HepG2 (cell line): ENCODE results near the gene LRRC28. TPM values are rescaled to one million over a fixed set of nuclear protein-coding genes. Genes with fewer than 3 reads are reported as not detected.

ENCODE experiments used
- ETV6 ChIP-seq: sonication (generic); formaldehyde crosslinking; conservative IDR thresholded peaks from 2 replicates; pipeline ENCODE4 v1.4.0; 2020; ENCODE audit warnings: missing genetic modification reagents
- KLF11 ChIP-seq: IDR thresholded peaks from 2 replicates; pipeline ENCODE4 v1.6.1; 2016; ENCODE audit warnings: missing compliant biosample characterization
- MEIS2 ChIP-seq: sonication (generic); formaldehyde crosslinking; IDR thresholded peaks from 2 replicates; pipeline ENCODE4 v1.9.0; 2021; ENCODE audit warnings: mild to moderate bottlenecking, missing genetic modification reagents
- RFXANK ChIP-seq: IDR thresholded peaks from 2 replicates; pipeline ENCODE4 v1.6.1; 2016
- TARDBP ChIP-seq: sonication (generic); formaldehyde crosslinking; IDR thresholded peaks from 2 replicates; pipeline ENCODE4 v1.8.0; 2022; ENCODE audit warnings: mild to moderate bottlenecking, missing genetic modification reagents
- TBP ChIP-seq: sonication (generic); formaldehyde crosslinking; IDR thresholded peaks from 2 replicates; pipeline ENCODE4 v1.5.0; 2020; ENCODE audit warnings: missing genetic modification reagents
- TBX2 ChIP-seq: sonication (generic); formaldehyde crosslinking; IDR thresholded peaks from 2 replicates; pipeline ENCODE4 v1.5.0; 2020; ENCODE audit warnings: missing genetic modification reagents, mild to moderate bottlenecking, borderline replicate concordance
- ZNF34 ChIP-seq: sonication (generic); formaldehyde crosslinking; IDR thresholded peaks from 2 replicates; pipeline ENCODE4 v1.4.0; 2020; ENCODE audit warnings: mild to moderate bottlenecking, missing genetic modification reagents, borderline replicate concordance
- ZNF556 ChIP-seq: sonication (generic); formaldehyde crosslinking; IDR thresholded peaks from 2 replicates; pipeline ENCODE4 v1.4.0; 2020; ENCODE audit warnings: mild to moderate bottlenecking, missing genetic modification reagents, borderline replicate concordance
- ZNF577 ChIP-seq: sonication (generic); formaldehyde crosslinking; IDR thresholded peaks from 2 replicates; pipeline ENCODE4 v1.4.0; 2020; ENCODE audit warnings: mild to moderate bottlenecking, low read depth, missing genetic modification reagents, borderline replicate concordance
- ZNF644 ChIP-seq: IDR thresholded peaks from 2 replicates; pipeline ENCODE4 v1.6.1; 2016; ENCODE audit warnings: low read depth
- polyA plus RNA-seq, 8 experiments: library from polyadenylated mRNA; depleted of rRNA in 3 of 8; stranded (reverse) in 7 of 8; unstranded in 1 of 8; fragments of >200 nt; fragmentation: Illumina TruSeq in 4 of 8; extraction: Trizol in 4 of 8; gene quantifications; 2 replicates each; pipeline versions ENCODE4 v1.2.1 to v1.2.3, GENCODE V29; 2011 to 2016; ENCODE audit warnings: low read depth in 4 of 8, missing spikeins in 1 of 8, mixed read lengths in 1 of 8; ENCODE audit not compliant: insufficient read depth in 1 of 8
- total RNA-seq, 5 experiments: library from RNA; depleted of rRNA; stranded (reverse); fragments of >200 nt; fragmentation: Illumina TruSeq; extraction: Trizol; gene quantifications; 2 replicates each; pipeline ENCODE4 v1.2.3, GENCODE V29; 2016; ENCODE audit warnings: low read depth in 1 of 5
- TF ChIP-seq, protein P1 (sequence below): sonication (generic); formaldehyde crosslinking; IDR thresholded peaks from 2 replicates; pipeline ENCODE4 v1.4.0; 2020; ENCODE audit warnings: mild to moderate bottlenecking, missing genetic modification reagents, borderline replicate concordance
- TF ChIP-seq, protein P2 (sequence below): IDR thresholded peaks from 2 replicates; pipeline ENCODE4 v1.6.1; 2016
- TF ChIP-seq, protein P3 (sequence below): IDR thresholded peaks from 2 replicates; pipeline ENCODE4 v1.6.1; 2016; ENCODE audit warnings: low read depth, borderline replicate concordance
- TF ChIP-seq, protein P4 (sequence below): sonication (generic); IDR thresholded peaks from 2 replicates; pipeline ENCODE4 v1.6.1; 2016; ENCODE audit warnings: low read depth, borderline replicate concordance
- TF ChIP-seq, protein P5 (sequence below): sonication (generic); formaldehyde crosslinking; IDR thresholded peaks from 2 replicates; pipeline ENCODE4 v1.8.0; 2022; ENCODE audit warnings: mild to moderate bottlenecking, missing genetic modification reagents
- TF ChIP-seq, protein P6 (sequence below): sonication (generic); formaldehyde crosslinking; IDR thresholded peaks from 2 replicates; pipeline ENCODE4 v1.4.0; 2020; ENCODE audit warnings: mild to moderate bottlenecking, missing genetic modification reagents

LRRC28 gene
- total and polyA plus RNA-seq, 2 of the 13 experiments (the other 11 are each of a cell fraction or from before 2014, with no cell fraction given), result 17.5 to 21.3 TPM

DNA sequence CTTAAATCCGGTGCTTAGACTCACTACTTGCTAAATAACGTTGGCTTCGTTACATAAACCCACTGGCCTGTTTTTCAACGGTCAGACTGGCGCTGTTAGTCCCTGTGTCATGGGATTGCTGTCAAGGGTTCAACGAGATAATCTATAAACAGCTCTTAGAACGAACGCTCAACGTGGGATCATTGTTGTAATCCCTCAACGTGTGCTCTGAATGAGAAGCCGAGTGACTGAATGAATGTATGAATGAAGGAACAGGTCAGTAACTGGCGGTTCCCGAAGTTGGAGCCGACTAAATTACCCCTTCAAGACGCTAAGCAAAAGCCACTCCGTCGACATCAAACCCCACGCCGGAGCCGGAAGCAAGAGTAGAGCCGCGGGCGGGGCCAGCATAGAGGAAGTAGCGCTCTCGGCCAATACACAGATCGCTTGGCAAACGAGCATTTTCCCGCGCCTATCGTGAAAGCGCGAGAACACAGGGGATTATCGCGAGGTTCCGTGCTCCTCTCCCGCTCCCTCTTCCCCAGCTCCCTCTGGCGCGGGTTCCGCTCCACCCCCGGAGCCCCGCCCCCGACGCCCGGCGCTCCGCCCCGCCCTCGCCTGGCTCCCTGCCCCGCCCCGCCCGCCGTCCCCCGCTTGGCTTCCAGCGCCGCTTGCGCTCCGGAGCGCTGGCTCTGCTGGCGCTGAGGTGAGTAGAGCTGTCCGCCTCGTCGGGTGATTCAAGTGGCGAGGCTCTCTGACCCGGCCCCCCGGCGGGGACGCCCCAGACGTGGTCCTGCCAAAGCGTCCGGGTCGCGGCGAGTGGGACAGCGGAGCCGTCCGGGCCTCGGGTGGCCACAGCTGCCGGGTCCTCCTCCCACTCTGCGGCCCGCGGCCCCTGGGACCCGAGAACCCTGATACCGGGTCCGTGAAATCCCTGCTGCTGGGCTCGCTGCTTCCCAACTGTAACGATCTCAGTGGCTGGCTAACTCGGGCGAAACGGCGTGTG lies at the start of gene LRRC28 (continued):
- TF ChIP-seq, protein P1, sequence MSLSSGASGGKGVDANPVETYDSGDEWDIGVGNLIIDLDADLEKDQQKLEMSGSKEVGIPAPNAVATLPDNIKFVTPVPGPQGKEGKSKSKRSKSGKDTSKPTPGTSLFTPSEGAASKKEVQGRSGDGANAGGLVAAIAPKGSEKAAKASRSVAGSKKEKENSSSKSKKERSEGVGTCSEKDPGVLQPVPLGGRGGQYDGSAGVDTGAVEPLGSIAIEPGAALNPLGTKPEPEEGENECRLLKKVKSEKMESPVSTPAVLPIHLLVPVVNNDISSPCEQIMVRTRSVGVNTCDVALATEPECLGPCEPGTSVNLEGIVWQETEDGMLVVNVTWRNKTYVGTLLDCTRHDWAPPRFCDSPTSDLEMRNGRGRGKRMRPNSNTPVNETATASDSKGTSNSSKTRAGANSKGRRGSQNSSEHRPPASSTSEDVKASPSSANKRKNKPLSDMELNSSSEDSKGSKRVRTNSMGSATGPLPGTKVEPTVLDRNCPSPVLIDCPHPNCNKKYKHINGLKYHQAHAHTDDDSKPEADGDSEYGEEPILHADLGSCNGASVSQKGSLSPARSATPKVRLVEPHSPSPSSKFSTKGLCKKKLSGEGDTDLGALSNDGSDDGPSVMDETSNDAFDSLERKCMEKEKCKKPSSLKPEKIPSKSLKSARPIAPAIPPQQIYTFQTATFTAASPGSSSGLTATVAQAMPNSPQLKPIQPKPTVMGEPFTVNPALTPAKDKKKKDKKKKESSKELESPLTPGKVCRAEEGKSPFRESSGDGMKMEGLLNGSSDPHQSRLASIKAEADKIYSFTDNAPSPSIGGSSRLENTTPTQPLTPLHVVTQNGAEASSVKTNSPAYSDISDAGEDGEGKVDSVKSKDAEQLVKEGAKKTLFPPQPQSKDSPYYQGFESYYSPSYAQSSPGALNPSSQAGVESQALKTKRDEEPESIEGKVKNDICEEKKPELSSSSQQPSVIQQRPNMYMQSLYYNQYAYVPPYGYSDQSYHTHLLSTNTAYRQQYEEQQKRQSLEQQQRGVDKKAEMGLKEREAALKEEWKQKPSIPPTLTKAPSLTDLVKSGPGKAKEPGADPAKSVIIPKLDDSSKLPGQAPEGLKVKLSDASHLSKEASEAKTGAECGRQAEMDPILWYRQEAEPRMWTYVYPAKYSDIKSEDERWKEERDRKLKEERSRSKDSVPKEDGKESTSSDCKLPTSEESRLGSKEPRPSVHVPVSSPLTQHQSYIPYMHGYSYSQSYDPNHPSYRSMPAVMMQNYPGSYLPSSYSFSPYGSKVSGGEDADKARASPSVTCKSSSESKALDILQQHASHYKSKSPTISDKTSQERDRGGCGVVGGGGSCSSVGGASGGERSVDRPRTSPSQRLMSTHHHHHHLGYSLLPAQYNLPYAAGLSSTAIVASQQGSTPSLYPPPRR (CRISPR knock-in tag), result peak; percentile 37; the same call in 1 of the 2 replicates
- TF ChIP-seq, protein P2, sequence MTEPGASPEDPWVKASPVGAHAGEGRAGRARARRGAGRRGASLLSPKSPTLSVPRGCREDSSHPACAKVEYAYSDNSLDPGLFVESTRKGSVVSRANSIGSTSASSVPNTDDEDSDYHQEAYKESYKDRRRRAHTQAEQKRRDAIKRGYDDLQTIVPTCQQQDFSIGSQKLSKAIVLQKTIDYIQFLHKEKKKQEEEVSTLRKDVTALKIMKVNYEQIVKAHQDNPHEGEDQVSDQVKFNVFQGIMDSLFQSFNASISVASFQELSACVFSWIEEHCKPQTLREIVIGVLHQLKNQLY, result no peak
- TF ChIP-seq, protein P3, sequence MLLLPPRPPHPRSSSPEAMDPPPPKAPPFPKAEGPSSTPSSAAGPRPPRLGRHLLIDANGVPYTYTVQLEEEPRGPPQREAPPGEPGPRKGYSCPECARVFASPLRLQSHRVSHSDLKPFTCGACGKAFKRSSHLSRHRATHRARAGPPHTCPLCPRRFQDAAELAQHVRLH (CRISPR knock-in tag), result peak; percentile 34; the same call in 1 of the 2 replicates
- TF ChIP-seq TBP (CRISPR knock-in tag) (no peak), TARDBP (CRISPR knock-in tag) (peak; percentile 58; the same call in 1 of the 2 replicates), ZNF34 (CRISPR knock-in tag) (0 out of 2 replicates have a peak, but pooled peaks have one; percentile 53), ZNF644 (no peak), RFXANK (CRISPR knock-in tag) (no peak), ZNF577 (CRISPR knock-in tag) (no peak), MEIS2 (no peak), TBX2 (CRISPR knock-in tag) (peak; percentile 37; the same call in 1 of the 2 replicates), ETV6 (CRISPR knock-in tag) (no peak; the same call in 1 of the 2 replicates), KLF11 (CRISPR knock-in tag) (no peak; the same call in 1 of the 2 replicates), ZNF556 (CRISPR knock-in tag) (no peak)
- TF ChIP-seq, protein P4, sequence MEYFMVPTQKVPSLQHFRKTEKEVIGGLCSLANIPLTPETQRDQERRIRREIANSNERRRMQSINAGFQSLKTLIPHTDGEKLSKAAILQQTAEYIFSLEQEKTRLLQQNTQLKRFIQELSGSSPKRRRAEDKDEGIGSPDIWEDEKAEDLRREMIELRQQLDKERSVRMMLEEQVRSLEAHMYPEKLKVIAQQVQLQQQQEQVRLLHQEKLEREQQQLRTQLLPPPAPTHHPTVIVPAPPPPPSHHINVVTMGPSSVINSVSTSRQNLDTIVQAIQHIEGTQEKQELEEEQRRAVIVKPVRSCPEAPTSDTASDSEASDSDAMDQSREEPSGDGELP, result peak; percentile 33; the same call in 1 of the 2 replicates
- TF ChIP-seq, protein P5, sequence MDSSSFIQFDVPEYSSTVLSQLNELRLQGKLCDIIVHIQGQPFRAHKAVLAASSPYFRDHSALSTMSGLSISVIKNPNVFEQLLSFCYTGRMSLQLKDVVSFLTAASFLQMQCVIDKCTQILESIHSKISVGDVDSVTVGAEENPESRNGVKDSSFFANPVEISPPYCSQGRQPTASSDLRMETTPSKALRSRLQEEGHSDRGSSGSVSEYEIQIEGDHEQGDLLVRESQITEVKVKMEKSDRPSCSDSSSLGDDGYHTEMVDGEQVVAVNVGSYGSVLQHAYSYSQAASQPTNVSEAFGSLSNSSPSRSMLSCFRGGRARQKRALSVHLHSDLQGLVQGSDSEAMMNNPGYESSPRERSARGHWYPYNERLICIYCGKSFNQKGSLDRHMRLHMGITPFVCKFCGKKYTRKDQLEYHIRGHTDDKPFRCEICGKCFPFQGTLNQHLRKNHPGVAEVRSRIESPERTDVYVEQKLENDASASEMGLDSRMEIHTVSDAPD (CRISPR knock-in tag), result 0 out of 2 replicates have a peak, but pooled peaks have one; percentile 73
- TF ChIP-seq, protein P6, sequence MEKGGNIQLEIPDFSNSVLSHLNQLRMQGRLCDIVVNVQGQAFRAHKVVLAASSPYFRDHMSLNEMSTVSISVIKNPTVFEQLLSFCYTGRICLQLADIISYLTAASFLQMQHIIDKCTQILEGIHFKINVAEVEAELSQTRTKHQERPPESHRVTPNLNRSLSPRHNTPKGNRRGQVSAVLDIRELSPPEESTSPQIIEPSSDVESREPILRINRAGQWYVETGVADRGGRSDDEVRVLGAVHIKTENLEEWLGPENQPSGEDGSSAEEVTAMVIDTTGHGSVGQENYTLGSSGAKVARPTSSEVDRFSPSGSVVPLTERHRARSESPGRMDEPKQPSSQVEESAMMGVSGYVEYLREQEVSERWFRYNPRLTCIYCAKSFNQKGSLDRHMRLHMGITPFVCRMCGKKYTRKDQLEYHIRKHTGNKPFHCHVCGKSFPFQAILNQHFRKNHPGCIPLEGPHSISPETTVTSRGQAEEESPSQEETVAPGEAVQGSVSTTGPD, result no peak
